Measurements from ENCODE around the gene DNAAF3. TPM values are rescaled to one million over a fixed set of nuclear protein-coding genes. Genes with fewer than 3 reads are reported as not detected.
"Not testable (repeated sequence)": the region's sequence is repeated elsewhere in the genome, so short reads cannot be mapped to it uniquely, and the experiment has no call there.

Gene DNAAF3
- 1 to 10 TPM in 1 of 2 donors, under 1 TPM in 1; 0.44 to 1.1 TPM for polyA plus RNA-seq

DNA sequence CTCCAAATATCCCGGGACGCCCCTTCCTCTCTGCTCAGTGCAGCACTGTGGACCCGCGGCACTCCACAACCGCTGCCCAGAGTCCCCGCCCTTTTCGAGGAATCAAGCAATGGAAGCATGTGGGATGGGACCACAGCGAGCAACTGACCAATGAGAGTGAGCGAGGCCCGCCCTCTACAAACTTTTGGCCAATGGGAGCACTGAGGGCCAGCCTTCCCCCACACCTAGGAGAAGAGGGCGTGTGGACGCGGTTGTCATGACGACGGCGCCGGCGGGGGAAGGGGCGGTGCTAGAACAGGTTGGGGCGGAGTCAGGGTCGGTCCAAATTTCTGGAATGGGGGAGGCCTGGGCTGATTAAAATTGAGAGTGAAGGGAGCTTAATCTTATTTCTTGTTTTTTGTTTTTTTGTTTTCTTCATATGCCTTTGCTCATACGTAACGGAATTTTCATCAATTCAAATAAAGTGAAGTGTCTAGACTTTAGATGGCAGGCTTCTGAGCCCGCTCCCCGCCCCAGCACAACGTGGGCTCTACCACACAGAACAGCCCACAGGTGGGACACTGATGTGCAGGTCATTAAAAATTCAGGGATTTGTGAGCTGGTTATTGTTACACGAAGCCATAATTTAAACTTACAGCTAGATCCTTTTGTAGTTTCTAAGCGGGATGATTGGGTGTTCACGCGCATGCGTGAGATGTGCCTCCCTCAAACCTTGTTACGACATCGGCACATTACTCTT, at the start of gene DNAAF3:
TSS of gene DNAAF3 (minus strand) at position 84 of the 739 bp plus-strand sequence. CDS start 200 bp downstream, outside the sequence.
- H3K4me1 ChIP-seq (ENCODE audit: control insufficient read depth in 2 of 2, insufficient read depth in 2 of 2, low read length in 1 of 2): peaks cover 0 to 8% of the 10 kb centered on the region in 2 donors
- WGBS, 2 donors: 1% methylated on average over 32 to 33 of the region's 33 CpGs
- H3K27me3 ChIP-seq (ENCODE audit: control insufficient read depth in 1 of 2, insufficient read depth in 2 of 2, low read length in 2 of 2): peaks cover 0 to 4% of the 10 kb centered on the region in 2 donors
- peaks cover 0 to 4% of the 10 kb centered on the region in 2 donors for H3K9me3 ChIP-seq (ENCODE audit: control insufficient read depth in 2 of 2, insufficient read depth in 1 of 2, low read depth in 1 of 2, low read length in 1 of 2)
- no peaks in the 10 kb centered on the region for H3K36me3 ChIP-seq (ENCODE audit: control insufficient read depth in 2 of 2, insufficient read depth in 2 of 2, low read length in 1 of 2)
- no peak within 1 kb of the TSS for H3K27ac ChIP-seq (ENCODE audit: low read depth in 2 of 2, low read length in 1 of 2)
- H3K4me3 ChIP-seq (ENCODE audit: low read depth in 1 of 2, low read length in 2 of 2): peak within 1 kb of the TSS; percentile 27 to 35

DNA sequence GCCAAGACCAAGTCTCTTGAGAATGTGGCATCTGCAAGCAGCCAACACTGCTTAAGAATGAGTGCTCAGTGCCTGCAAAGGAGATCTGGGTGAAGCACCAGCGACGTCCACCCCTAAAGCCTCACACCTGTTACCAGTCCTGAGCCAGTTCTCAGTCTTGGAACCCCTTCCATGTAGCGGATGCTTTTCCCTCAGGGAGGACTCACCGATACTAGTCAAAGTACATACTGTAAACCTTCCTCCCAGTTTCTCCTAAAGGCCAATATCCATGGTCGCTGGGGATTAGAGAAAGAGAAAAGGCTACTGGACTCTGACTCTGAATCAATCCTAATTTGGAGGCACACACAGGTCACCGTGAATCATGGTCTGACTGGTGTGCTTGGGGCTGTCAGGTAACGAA, 47.1 kb upstream of the DNAAF3 start:
- H3K36me3 ChIP-seq (ENCODE audit: control insufficient read depth in 2 of 2, insufficient read depth in 2 of 2, low read length in 1 of 2): no peaks in the 10 kb centered on the region
- WGBS, 2 donors: 78 to 81% methylated on average over 7 of the region's 7 CpGs
- H3K27me3 ChIP-seq (ENCODE audit: control insufficient read depth in 1 of 2, insufficient read depth in 2 of 2, low read length in 2 of 2): no peaks in the 10 kb centered on the region
- no peak overlapping the region for H3K4me3 ChIP-seq (ENCODE audit: low read depth in 1 of 2, low read length in 2 of 2)
- no peak overlapping the region for H3K27ac ChIP-seq (ENCODE audit: low read depth in 2 of 2, low read length in 1 of 2)
- peaks cover 0 to 17% of the 10 kb centered on the region in 2 donors for H3K4me1 ChIP-seq (ENCODE audit: control insufficient read depth in 2 of 2, insufficient read depth in 2 of 2, low read length in 1 of 2)
- H3K9me3 ChIP-seq (ENCODE audit: control insufficient read depth in 2 of 2, insufficient read depth in 1 of 2, low read depth in 1 of 2, low read length in 1 of 2): peaks cover 2 to 3% of the 10 kb centered on the region in 2 donors

DNA sequence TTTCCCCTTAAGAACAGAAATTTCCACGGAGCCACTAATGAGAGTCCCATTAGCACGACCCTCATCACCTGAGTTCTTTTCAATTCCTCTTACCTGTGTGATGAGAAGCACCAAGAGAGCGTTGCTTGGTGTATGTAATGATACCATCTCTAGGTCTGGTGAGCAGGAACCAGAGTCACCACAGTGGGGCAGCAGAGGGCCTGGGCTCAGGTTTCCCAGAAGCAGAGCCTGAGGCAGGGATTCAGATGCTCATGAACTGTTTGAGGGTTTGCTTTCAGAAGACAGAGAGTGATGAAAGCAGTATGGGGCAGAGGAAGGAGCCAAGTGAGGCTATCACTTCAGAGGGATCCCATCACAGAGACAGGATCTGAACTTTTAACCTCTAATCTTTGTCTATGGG, 46.0 kb upstream of the DNAAF3 start:
- H3K36me3 ChIP-seq (ENCODE audit: control insufficient read depth in 2 of 2, insufficient read depth in 2 of 2, low read length in 1 of 2): no peaks in the 10 kb centered on the region
- H3K27me3 ChIP-seq (ENCODE audit: control insufficient read depth in 1 of 2, insufficient read depth in 2 of 2, low read length in 2 of 2): no peaks in the 10 kb centered on the region
- no peak overlapping the region for H3K27ac ChIP-seq (ENCODE audit: low read depth in 2 of 2, low read length in 1 of 2)
- H3K4me3 ChIP-seq (ENCODE audit: low read depth in 1 of 2, low read length in 2 of 2): no peak overlapping the region
- WGBS, 2 donors: 82 to 84% methylated on average over 3 of the region's 3 CpGs
- peaks cover 2 to 3% of the 10 kb centered on the region in 2 donors for H3K9me3 ChIP-seq (ENCODE audit: control insufficient read depth in 2 of 2, insufficient read depth in 1 of 2, low read depth in 1 of 2, low read length in 1 of 2)
- H3K4me1 ChIP-seq (ENCODE audit: control insufficient read depth in 2 of 2, insufficient read depth in 2 of 2, low read length in 1 of 2): peaks cover 0 to 17% of the 10 kb centered on the region in 2 donors

DNA sequence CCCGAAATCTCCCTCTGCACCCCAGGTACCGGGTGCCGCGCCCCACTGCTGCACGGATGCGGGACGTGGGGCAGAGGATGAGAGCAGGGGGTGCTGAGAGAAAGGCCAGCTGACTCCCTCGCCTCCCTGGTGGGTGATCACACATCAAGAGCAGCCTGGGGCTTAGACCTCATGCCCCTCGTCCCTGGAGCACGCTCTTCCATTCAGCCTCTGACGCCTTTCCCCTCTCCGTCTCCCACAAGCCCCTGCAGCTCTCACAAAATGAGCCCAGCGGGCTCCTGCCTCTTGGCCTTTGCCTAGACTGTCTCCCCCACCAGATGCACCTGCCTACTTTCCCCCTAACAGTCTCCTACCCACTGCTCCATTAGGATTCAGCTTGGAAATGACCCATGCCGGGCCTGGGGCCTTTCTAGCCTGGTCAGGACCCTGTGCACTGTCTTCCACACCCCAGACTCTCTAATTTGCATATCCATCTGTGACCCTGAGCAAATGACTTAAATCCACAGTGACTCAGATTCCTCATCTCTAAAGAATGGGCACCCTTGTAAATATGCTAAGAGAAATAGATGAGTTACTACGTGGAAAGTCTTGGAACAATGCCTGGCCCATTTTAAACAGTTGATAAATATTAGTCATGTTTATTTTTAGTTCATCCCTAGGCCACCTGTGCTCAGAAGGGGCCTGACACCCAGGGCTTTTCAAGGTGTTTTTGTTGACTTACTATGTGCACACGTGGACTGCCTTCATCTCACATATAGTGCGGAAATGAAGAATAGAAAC, 43.5 kb upstream of the DNAAF3 start:
- Histone ChIP-seq H3K4me3 (ENCODE audit: low read depth in 1 of 2, low read length in 2 of 2) (no peak overlapping the region), H3K4me1 (ENCODE audit: control insufficient read depth in 2 of 2, insufficient read depth in 2 of 2, low read length in 1 of 2) (peaks cover 3 to 13% of the 10 kb centered on the region in 2 donors), H3K9me3 (ENCODE audit: control insufficient read depth in 2 of 2, insufficient read depth in 1 of 2, low read depth in 1 of 2, low read length in 1 of 2) (peaks cover 2 to 3% of the 10 kb centered on the region in 2 donors), H3K36me3 (ENCODE audit: control insufficient read depth in 2 of 2, insufficient read depth in 2 of 2, low read length in 1 of 2) (no peaks in the 10 kb centered on the region), H3K27ac (ENCODE audit: low read depth in 2 of 2, low read length in 1 of 2) (peak overlapping the region in 1 of 2 donors; percentile 61), H3K27me3 (ENCODE audit: control insufficient read depth in 1 of 2, insufficient read depth in 2 of 2, low read length in 2 of 2) (no peaks in the 10 kb centered on the region)
- 59 to 61% methylated on average over 17 of the region's 17 CpGs for WGBS, 2 donors

DNA sequence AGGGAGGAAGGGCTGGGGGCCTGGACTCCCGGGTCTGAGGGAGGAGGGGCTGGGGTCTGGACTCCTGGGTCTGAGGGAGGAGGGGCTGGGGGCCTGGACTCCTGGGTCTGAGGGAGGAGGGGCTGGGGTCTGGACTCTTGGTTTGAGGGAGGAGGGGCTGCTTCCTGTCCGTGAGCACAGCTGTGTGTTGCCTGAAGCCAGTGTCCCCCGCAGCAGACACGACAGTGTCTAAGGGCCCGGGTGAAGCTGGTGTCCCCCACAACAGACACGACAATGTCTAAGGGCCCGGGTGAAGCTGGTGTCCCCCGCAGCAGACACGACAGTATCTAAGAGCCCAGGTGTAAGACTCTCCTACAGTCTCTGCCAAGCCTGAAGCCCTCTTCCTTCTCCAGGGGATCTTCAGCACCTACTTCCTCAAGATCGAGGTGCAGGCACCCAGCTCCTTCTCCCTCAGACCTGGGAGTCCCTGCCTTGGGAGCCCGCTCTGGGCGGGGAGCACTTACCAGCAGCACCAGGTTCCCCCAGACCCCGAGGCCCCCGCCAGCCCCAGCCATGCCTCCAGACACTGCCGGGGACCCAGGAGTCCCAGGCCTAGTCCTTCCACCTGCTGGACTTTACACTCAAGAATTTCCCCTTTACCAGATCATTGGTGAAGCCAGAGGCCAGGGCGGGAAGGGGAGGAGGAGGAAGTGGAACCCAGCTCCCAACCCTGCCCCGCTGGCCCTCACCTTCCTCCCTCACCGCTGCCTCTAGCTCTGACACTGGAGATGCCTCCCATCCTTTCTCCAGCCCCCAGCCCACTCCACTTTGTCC, 42.7 kb upstream of the DNAAF3 start, which contains the start of gene PTPRH:
TSS of gene PTPRH (minus strand) at position 622 of the 813 bp plus-strand sequence. CDS start at position 554, 68 bp downstream.
- Histone ChIP-seq H3K4me3 (ENCODE audit: low read depth in 1 of 2, low read length in 2 of 2) (no peak within 1 kb of the TSS), H3K36me3 (ENCODE audit: control insufficient read depth in 2 of 2, insufficient read depth in 2 of 2, low read length in 1 of 2) (no peaks in the 10 kb centered on the region), H3K9me3 (ENCODE audit: control insufficient read depth in 2 of 2, insufficient read depth in 1 of 2, low read depth in 1 of 2, low read length in 1 of 2) (peaks cover 2 to 3% of the 10 kb centered on the region in 2 donors), H3K27ac (ENCODE audit: low read depth in 2 of 2, low read length in 1 of 2) (peak within 1 kb of the TSS in 1 of 2 donors; percentile 61), H3K27me3 (ENCODE audit: control insufficient read depth in 1 of 2, insufficient read depth in 2 of 2, low read length in 2 of 2) (no peaks in the 10 kb centered on the region), H3K4me1 (ENCODE audit: control insufficient read depth in 2 of 2, insufficient read depth in 2 of 2, low read length in 1 of 2) (peaks cover 3 to 13% of the 10 kb centered on the region in 2 donors)
- WGBS, 2 donors: 47 to 58% methylated on average over 17 of the region's 18 CpGs

DNA sequence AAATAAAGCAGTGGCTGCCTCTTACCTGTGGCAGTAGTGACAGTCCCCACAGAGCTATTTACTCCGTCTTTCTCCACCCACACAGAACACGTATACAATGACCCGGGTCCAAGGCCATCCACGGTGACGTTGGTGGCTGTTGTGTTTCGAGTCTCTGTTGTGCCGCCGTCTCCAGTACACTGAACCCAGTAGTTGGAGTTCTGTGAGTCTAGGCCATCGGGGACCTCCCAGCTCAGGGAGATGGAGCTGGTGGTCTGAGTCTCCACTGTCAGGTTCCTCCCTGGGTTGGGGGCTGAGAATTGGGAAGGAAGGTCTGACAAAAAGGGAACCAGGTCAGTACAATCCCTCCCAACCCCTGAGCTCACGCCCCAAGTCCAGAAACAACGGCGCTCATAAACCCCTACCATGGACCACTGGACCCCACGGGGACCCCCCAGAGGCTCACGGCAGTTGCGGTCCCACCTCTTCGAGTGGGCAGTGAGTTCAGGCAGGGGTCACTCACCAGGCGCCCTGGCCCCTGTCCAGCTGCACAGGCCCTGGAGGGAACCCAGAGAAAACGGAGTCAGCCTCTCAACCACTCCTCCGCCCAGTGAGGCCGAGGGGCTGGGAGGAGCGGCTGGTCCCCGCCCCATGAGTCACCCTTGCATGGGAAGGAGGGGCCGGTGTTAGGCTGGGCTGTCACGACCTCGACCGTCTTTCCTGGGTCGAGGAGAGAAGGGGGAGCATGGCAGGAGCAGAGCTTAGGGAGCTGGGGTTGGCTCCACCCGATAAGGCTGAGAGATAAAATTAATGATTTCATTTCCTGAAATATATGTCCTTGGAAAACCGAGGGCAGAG, 40.5 kb upstream of the DNAAF3 start:
- Histone ChIP-seq H3K27me3 (ENCODE audit: control insufficient read depth in 1 of 2, insufficient read depth in 2 of 2, low read length in 2 of 2) (no peaks in the 10 kb centered on the region), H3K9me3 (ENCODE audit: control insufficient read depth in 2 of 2, insufficient read depth in 1 of 2, low read depth in 1 of 2, low read length in 1 of 2) (no peaks in the 10 kb centered on the region), H3K4me3 (ENCODE audit: low read depth in 1 of 2, low read length in 2 of 2) (no peak overlapping the region), H3K36me3 (ENCODE audit: control insufficient read depth in 2 of 2, insufficient read depth in 2 of 2, low read length in 1 of 2) (no peaks in the 10 kb centered on the region), H3K4me1 (ENCODE audit: control insufficient read depth in 2 of 2, insufficient read depth in 2 of 2, low read length in 1 of 2) (peaks cover 3 to 13% of the 10 kb centered on the region in 2 donors), H3K27ac (ENCODE audit: low read depth in 2 of 2, low read length in 1 of 2) (peak overlapping the region in 1 of 2 donors; percentile 29)
- WGBS, 2 donors: 23 to 33% methylated on average over 29 of the region's 29 CpGs

DNA sequence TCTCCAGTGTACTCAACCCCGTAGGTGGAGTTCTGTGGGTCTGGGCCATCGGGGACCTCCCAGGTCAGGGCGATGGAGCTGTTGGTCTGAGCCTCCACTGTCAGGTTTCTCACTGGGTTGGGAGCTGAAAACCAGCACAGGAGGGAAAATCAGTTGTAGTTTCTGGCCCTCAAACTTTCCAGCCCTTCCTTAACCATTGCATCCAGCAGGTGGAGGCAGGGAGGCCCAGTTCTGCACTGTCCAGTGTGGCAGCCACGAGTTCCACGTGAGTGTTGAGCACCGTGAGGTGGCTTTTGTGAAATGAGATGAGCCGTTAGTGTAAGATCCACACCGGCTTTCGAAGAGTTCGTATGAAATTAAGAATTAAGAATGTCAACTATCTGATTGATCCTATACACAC, 35.8 kb upstream of the DNAAF3 start:
- H3K9me3 ChIP-seq (ENCODE audit: control insufficient read depth in 2 of 2, insufficient read depth in 1 of 2, low read depth in 1 of 2, low read length in 1 of 2); H3K4me1 ChIP-seq (ENCODE audit: control insufficient read depth in 2 of 2, insufficient read depth in 2 of 2, low read length in 1 of 2); H3K27ac ChIP-seq (ENCODE audit: low read depth in 2 of 2, low read length in 1 of 2); H3K27me3 ChIP-seq (ENCODE audit: control insufficient read depth in 1 of 2, insufficient read depth in 2 of 2, low read length in 2 of 2); H3K36me3 ChIP-seq (ENCODE audit: control insufficient read depth in 2 of 2, insufficient read depth in 2 of 2, low read length in 1 of 2); H3K4me3 ChIP-seq (ENCODE audit: low read depth in 1 of 2, low read length in 2 of 2): not testable (repeated sequence)
- WGBS, 2 donors: 70 to 78% methylated on average over 10 of the region's 10 CpGs

DNA sequence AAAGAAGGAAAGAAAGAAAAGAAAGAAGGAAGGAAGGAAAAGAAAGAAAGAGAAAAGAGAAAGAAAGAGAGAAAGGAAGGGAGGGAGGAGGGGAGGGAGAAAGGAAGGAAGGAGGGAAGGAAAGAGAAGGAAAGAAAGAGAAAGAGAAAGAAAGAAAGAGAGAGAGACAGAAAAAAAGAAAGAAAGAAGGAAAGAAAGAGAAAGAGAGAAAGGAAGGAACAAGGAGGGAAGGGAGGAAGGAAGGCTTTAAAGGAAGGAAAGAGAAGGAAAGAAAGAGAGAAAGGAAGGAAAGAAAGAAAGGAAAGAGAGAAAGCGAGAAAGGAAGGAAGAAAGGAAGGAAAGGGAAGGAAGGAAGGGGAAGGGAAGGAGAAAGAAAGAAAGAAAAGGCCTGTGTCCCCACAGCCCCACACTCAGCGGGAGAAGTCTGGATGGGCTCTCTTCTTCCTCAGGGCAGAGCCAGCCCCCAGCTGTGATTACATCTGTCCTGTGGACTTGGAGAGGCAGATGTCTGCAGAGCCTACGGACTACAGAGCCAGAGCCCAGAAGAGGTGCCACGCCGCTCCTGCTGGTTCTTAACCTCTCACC, 33.3 kb upstream of the DNAAF3 start:
- H3K4me3 ChIP-seq (ENCODE audit: low read depth in 1 of 2, low read length in 2 of 2): no peak overlapping the region
- WGBS, 2 donors: 53 to 58% methylated on average over 5 of the region's 5 CpGs
- H3K9me3 ChIP-seq (ENCODE audit: control insufficient read depth in 2 of 2, insufficient read depth in 1 of 2, low read depth in 1 of 2, low read length in 1 of 2): no peaks in the 10 kb centered on the region
- no peaks in the 10 kb centered on the region for H3K27me3 ChIP-seq (ENCODE audit: control insufficient read depth in 1 of 2, insufficient read depth in 2 of 2, low read length in 2 of 2)
- H3K36me3 ChIP-seq (ENCODE audit: control insufficient read depth in 2 of 2, insufficient read depth in 2 of 2, low read length in 1 of 2): no peaks in the 10 kb centered on the region
- H3K27ac ChIP-seq (ENCODE audit: low read depth in 2 of 2, low read length in 1 of 2): no peak overlapping the region
- no peaks in the 10 kb centered on the region for H3K4me1 ChIP-seq (ENCODE audit: control insufficient read depth in 2 of 2, insufficient read depth in 2 of 2, low read length in 1 of 2)
